COR-L47 (cell line): Measurements from ENCODE around the gene GOSR1.
"Not testable (repeated sequence)": the region's sequence is repeated elsewhere in the genome, so short reads cannot be mapped to it uniquely, and the experiment has no call there.

Experiments used
- DNase-seq: peaks from one replicate; lab custom pipeline; 2025; lab: John Stamatoyannopoulos, UW

GOSR1 gene

GRCh38 chr17:30561766-30562165, 84.6 kb downstream of the GOSR1 start:
- not testable (repeated sequence) for DNase-seq

GRCh38 chr17:30563131-30563904, 86.1 kb downstream of the GOSR1 start:
- DNase-seq, result not testable (repeated sequence)

DNA sequence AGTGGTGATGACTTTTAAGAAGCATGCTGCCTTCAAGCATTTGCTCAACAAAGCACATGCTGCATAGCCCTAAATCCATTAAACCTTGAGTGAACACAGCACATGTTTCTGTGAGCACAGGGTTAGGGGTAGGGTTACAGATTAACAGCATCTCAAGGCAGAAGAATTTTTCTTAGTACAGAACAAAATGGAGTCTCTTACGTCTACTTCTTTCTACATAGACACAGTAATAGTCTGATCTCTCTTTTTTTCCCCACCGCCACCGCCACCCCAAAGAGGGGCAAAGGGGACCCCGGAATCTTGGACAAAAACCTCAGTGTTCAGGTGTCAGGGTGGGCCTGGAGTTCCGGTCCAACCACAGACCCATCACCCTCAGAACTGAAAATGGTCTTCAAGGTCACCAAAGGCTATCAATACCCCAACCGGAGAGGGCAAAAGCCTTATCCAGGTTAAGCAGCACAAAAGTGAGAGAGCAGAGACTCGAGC, 86.7 kb downstream of the GOSR1 start:
- DNase-seq, result not testable (repeated sequence)

DNA sequence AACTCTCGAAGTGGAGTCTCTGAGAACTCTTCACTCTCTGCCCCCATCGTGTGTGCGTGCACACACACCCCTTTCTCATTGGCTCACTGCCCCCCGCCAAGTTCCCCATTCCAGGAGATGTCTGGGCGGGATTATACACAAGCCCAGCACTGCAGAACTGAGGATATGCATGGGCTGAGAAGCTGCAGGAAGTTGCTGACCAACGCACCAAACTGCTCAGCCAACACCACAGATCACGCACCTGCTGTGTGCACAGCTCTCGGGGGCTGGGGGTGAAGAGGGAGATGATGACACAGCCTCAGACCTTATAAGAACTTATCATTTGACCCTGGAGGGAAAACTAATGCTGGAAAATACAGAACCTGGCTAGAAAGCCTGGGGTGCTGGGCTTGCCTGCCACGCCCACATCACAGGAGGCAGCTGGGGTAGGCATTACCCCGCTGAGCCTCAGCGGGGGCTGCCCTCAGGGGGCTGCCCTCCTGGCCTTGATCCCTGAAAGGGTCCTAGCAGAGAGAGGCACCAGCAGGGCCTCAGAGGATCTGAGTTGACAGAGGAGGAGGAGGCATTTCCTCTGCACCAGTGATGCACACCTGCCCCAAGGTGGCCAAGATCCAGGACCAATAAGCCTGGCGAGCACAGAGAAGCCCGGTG, 87.3 kb downstream of the GOSR1 start:
- not testable (repeated sequence) for DNase-seq

- DNase-seq, result no peak
These were observed 88.1 kb downstream of the GOSR1 start for GRCh38 chr17:30565073-30565935.

DNA sequence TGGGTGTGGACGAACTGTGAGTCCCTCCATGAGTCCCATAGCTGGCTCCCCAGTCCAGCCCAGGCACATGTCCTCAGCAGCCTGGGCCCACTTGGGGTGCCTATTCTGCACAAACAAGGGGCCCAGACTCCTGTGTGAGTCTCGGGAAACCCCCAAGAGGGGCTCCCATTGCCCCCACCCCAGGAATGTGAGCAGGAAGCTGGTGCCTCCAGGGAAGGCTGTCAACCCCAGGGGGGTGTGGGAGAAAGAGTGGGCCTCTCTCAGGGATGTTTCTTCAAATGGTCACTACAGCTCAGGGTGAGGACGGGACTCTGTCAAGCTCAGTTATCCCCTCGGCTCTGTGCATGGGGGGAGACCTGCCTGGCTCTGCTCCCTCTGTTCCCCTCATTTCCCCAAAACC, 88.9 kb downstream of the GOSR1 start:
- not testable (repeated sequence) for DNase-seq

- not testable (repeated sequence) for DNase-seq
These were observed 89.5 kb downstream of the GOSR1 start for GRCh38 chr17:30566516-30567225.

GRCh38 chr17:30567231-30568116, 90.3 kb downstream of the GOSR1 start:
- no peak for DNase-seq

GRCh38 chr17:30568117-30568430, 90.9 kb downstream of the GOSR1 start:
- DNase-seq, result no peak

DNA sequence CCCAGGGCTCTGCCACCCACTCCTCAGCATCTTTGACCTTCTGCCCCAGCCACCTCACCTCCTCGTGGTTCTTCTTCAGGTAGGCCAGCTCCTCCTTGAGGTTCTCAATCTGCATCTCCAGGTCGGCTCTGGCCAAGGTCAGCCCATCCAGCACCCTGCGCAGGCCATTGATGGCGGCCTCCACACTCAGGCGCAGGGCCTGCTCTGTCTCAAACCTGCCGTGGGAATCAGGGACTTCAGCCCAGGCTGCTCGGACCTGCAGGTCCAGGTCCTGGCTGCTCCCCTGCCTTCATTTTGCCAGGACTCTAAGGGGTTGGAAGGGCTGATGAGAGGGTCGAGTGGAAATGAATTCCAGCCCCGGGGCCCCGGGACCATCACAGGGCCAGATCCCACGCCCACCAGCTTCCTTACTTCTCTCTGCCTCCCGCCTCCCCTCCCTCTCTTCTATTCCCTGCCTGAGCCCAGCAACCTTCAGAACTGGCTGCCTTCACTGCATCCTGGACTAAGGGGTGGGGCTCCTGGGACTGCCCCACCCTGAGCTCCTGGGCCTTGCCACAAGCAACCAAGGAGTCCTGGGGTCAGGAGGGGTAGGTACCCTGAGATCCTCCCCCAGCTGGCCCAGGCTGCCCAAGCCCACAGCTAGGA, 92.4 kb downstream of the GOSR1 start:
- not testable (repeated sequence) for DNase-seq

DNA sequence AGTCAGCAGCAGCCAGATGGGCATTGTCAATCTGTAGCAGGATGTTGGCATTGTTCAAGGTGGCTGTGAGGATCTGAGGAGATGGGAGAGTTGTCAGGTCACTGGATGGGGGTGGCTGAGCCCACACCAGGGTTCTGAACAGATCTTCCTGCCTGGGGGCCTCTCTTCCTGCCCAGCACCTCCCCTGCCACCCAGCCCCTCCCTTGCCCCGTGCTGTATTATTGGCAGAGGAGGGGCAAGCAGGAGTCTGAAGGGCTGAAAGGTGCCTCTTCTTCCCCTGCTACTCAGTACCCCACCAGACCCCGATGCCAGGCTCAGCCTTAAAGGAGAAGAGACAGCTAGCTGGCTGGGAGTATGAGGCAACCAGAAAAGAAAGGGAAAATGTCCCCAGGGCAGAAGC, 93.0 kb downstream of the GOSR1 start:
- DNase-seq, result no peak

DNA sequence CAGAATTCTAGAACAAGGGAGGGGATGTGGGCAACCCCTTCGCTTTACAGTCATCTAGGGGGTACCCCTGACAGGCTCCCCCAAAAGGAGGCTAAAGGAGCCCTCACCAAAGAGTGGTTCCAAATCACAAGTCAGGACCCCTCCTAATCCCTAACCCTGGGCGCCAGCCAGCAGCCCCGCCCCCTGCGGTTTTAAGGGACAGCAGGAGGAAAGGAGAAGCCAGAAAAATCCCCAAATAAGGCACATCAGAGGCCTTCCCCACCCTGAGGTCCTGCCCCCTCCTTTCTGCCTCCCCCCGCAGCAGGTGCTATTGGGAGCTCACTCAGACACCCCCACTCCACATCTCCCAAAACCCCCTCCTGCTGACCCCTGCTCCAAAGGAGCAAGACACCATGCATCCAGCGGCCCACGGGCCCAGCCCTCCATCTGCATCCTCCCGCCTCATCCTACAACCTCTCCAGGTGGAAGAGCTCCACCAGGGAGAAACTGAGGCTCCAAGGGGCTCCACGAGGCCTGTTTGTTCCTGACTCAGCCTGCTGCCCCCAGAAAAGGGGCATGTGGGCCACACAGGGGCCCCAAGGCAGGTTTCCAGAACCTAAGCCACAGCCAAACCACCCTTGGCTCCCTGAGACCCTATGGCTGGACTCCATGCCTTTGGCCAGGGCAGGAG, 93.5 kb downstream of the GOSR1 start:
- no peak for DNase-seq

GRCh38 chr17:30571404-30571803, 94.2 kb downstream of the GOSR1 start:
- DNase-seq, result not testable (repeated sequence)

GRCh38 chr17:30571921-30572320, 94.7 kb downstream of the GOSR1 start:
- DNase-seq, result no peak

- not testable (repeated sequence) for DNase-seq
These were observed 95.7 kb downstream of the GOSR1 start for GRCh38 chr17:30572651-30573554.

DNA sequence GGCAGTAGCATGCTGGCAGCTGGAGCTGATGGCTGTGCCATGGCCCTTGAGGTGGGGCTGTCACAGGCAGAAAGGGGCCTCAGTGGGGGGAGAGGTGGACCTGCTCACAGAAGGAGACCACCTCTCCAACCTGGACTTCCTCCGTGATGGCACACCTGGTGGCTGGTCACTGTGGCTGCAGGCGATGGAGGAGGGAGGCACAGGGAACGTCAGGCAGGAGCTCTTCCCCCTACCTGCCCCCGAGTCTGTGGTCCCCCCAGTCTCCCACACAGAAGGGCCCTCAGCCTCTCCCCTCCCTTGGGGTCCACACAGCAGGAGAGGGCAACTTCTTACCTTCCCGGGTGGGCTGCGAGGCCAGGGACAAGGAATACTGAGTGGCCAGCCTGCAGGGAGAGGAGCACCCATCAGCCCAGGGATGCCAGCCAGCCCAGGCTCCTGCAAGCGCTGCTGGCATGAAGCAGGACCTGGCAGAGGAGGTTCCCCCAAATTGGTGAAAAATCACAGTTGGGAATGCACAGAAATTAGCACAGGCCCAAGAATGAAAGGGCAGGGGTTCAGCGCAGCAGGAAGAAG, 96.5 kb downstream of the GOSR1 start:
- DNase-seq, result no peak

- DNase-seq, result not testable (repeated sequence)
These were observed 97.1 kb downstream of the GOSR1 start for GRCh38 chr17:30574309-30574708.

DNA sequence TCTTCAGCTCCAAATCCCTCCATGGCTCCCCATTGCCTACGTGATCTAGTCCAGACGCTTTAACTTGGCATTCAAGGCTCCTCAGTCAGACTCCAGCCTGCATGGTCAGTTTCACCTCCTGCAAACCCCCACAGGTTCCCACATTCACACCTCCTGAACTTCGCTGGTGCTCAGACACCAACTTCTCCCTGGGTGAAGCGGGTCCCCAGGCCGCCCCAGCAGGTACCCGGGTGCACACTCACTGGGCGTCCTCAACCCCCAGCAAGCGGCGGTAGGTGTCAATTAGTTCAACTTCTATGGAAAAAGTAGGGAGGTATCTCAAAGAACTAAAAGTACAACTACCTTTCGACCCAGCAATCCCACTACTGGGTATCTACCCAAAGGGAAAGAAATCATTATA, 97.6 kb downstream of the GOSR1 start:
- not testable (repeated sequence) for DNase-seq
